Fibroblast of villous mesenchyme (primary cell): ENCODE results near the gene KCNN2. TPM values are rescaled to one million over a fixed set of nuclear protein-coding genes. Genes with fewer than 3 reads are reported as not detected.

Experiments used
- DNase-seq: peaks from one replicate; pipeline ENCODE4 v3.0.0-alpha.2; 2010; ENCODE audit warnings: low read depth
- H3K4me3 ChIP-seq: 2 replicates; pipeline ENCODE4 v1.5.1; 2011; ENCODE audit warnings: low read depth, mild to moderate bottlenecking, low read length
- CTCF ChIP-seq: IDR thresholded peaks from 2 replicates; pipeline ENCODE4 v1.5.1; 2012; ENCODE audit warnings: low read depth, mild to moderate bottlenecking, low read length; ENCODE audit not compliant: insufficient read depth
- total RNA-seq: library from RNA; depleted of rRNA; stranded (reverse); fragments of >200 nt; gene quantifications from 2 replicates; pipeline ENCODE4 v1.2.3, GENCODE V29; 2012

KCNN2 gene
- total RNA-seq, 1 donor: 2.6 TPM

DNA sequence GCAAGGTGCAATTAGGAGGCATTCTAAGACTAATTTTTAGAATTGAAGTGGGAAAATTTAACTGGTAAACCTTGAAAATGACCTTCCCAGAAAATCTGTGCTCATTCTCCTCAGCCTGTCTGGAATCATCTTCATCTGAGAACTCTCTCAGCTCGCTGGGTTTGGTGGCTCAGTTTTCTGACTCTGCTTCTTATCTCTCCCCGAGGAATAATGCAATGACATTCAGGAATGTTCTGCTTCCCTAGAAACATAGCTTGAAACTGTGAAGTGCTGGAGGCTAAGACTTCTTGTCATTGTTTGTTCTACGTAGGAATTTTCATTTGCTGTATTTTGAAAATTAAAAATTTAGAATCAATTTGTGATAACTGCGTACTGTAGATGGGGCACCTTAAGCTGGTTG lies 86.6 kb downstream of the KCNN2 start:
- no peak for TF ChIP-seq CTCF
- no peak for DNase-seq
- no peak overlapping the region for H3K4me3 ChIP-seq

DNA sequence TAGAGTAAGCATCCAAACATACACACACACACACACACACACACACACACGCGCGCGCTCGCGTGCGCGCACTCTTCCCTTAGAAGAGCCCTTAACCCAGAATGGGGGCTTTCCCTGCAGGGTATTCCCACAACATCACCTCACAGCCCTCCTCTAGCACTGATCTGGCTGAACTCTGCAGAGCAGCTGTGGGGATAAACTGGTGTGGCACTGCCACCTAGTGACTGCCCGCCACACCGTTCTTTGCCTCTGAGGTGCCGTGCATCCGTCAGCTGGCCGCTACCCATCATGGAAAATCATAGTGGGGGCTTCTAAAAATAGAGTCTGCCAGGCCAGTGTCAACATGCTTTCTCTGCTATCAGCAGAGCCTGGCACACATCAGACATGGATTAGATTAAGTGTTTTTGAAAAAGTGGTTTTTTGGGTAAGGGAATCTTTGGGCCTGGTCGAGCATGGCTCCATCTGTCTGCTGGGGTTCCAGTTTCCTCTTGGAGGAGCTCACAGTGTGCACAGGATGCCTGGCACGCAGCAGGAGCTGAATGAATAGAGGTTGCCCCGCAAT lies 88.1 kb downstream of the KCNN2 start:
- no peak overlapping the region for H3K4me3 ChIP-seq
- peak; percentile 44 for DNase-seq
- TF ChIP-seq CTCF: peak; percentile 81

DNA sequence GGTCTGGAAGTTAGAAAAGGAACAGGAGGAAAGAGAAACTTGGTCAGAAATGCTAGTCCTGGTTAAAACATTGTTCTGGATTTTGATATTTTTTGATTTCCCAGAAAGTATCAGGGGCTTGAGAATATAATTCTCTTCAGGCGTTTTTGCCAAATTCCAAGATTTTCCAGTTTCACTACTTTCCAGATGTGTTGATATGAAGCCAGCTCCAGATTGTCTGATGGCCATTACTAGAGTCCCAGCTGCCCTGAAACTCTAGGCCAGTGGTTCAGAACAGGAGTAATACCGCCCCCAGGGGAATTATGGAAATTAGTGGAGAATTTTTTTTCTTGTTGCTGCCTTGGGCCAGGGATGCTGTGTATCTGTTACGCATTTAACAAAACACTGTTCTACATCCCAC lies 88.6 kb downstream of the KCNN2 start:
- no peak for TF ChIP-seq CTCF
- DNase-seq: no peak
- no peak overlapping the region for H3K4me3 ChIP-seq

DNA sequence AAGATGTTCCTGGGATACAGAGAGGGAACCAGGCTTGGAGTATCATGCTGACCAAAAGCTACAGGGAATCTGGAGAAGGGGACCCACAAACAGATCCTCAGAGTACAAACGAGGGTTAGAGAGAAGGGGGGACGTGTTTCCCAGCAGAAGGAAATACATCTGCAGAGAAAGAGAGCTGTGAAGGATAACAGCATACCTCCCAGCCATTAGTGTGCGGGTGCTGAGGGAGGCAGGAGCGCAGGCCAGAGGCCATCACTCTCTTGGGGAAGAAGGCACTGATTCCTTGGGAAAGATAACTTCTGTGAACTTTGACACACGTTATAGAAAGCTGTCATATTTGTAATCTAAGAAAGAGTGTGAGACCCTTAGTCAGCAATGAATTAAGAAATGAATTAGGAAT lies 96.9 kb downstream of the KCNN2 start:
- no peak for TF ChIP-seq CTCF
- H3K4me3 ChIP-seq: no peak overlapping the region
- DNase-seq: no peak

DNA sequence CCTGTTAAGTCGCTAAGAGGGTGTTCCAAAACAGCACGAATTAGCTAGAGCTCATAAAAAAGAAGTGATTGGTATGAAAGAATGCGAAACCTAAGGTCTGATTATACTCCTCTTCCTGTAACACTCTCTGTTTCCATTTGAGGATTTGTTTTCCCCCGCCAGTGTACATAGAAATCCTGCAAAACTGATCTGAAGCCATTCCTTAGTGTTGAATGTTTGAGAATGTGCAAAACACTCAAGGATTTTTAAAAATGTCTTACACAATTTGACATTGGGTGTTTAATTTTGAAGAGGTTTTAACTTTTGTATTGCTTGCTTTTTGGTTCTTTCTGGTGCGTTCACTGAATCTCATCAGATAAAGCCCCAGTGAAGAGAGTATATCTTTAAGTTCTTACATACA lies 105.3 kb downstream of the KCNN2 start:
- TF ChIP-seq CTCF: no peak
- DNase-seq: peak; percentile 10
- no peak overlapping the region for H3K4me3 ChIP-seq

DNA sequence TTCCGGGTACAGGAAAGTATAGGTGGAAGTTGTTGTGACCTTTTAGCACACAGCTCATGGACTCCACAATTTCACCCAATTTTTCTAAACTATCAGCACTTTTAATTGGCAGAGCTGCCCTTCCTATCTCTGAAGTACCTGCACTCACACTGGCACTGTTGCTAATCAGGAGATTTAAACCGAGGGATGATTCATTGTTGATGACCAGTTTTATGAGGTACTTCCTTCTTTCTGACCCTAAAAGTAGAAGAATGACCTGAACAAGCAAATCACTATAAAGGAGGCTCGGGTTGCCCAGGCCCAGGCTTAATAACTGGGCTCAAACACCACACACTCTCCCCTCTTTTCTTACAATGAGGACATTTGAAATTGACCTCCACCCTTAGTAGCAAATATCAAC lies 105.9 kb downstream of the KCNN2 start:
- TF ChIP-seq CTCF: no peak
- no peak overlapping the region for H3K4me3 ChIP-seq
- peak; percentile 55 for DNase-seq

GRCh38 chr5:114469372-114469771 lies 107.5 kb downstream of the KCNN2 start:
- no peak for DNase-seq
- no peak for TF ChIP-seq CTCF
- no peak overlapping the region for H3K4me3 ChIP-seq
